ENCODE measurements around the gene SEMA5B.

SEMA5B gene

GRCh38 chr3:122920986-122921385 is 106.6 kb downstream of the SEMA5B start:
- no peak for DNase-seq

GRCh38 chr3:122919291-122919610 is 108.3 kb downstream of the SEMA5B start:
- DNase-seq = no peak

GRCh38 chr3:122918576-122919290 is 108.8 kb downstream of the SEMA5B start:
- no peak for DNase-seq

GRCh38 chr3:122917412-122917811 is 110.2 kb downstream of the SEMA5B start:
- DNase-seq = no peak

- DNase-seq = no peak
These were observed 111.0 kb downstream of the SEMA5B start for GRCh38 chr3:122916580-122916979.

- DNase-seq = no peak
These were observed 111.5 kb downstream of the SEMA5B start for GRCh38 chr3:122916084-122916483.

GRCh38 chr3:122915300-122916055 is 112.1 kb downstream of the SEMA5B start:
- no peak for DNase-seq

- DNase-seq = no peak
These were observed 113.9 kb downstream of the SEMA5B start for GRCh38 chr3:122913539-122914100.

GRCh38 chr3:122912772-122913538 is 114.6 kb downstream of the SEMA5B start:
- DNase-seq = no peak

GRCh38 chr3:122911901-122912300 is 115.7 kb downstream of the SEMA5B start:
- DNase-seq = no peak

GRCh38 chr3:122908251-122908650 is 119.3 kb downstream of the SEMA5B start:
- DNase-seq = no peak

- DNase-seq = no peak
These were observed 120.1 kb downstream of the SEMA5B start for GRCh38 chr3:122907471-122907870.

GRCh38 chr3:122903171-122903570 is 124.4 kb downstream of the SEMA5B start:
- no peak for DNase-seq

- DNase-seq = no peak
These were observed 125.2 kb downstream of the SEMA5B start for GRCh38 chr3:122902326-122902725.

GRCh38 chr3:122898298-122898697 is 129.3 kb downstream of the SEMA5B start:
- no peak for DNase-seq

GRCh38 chr3:122893754-122894668 is 133.6 kb downstream of the SEMA5B start:
- DNase-seq = no peak

- no peak for DNase-seq
These were observed 134.3 kb downstream of the SEMA5B start for GRCh38 chr3:122893282-122893681.

- no peak for DNase-seq
These were observed 135.2 kb downstream of the SEMA5B start for GRCh38 chr3:122892118-122892960.

- no peak for DNase-seq
These were observed 136.8 kb downstream of the SEMA5B start for GRCh38 chr3:122890720-122891220.

GRCh38 chr3:122890077-122890719 is 137.4 kb downstream of the SEMA5B start:
- DNase-seq = no peak

GRCh38 chr3:122886946-122887345 is 140.6 kb downstream of the SEMA5B start:
- no peak for DNase-seq

Data from NCI-H774 (cell line).